B cell (primary cell): ENCODE measurements around the gene CCDC146. TPM values are rescaled to one million over a fixed set of nuclear protein-coding genes. Genes with fewer than 3 reads are reported as not detected.

ENCODE experiments used
- ATAC-seq: fragments of 200-7000 bp; cut with Tn5 transposase; one replicate; pipeline ENCODE4 v1.10.0; 2021; ENCODE audit warnings: low read depth, mild to moderate bottlenecking, moderate number of reproducible peaks, moderate library complexity
- CTCF ChIA-PET: fragments of 350-600 bp; sonication (Branson Sonifier 250); formaldehyde crosslinking; loops from one replicate; lab custom pipeline; 2021; ENCODE audit warnings: antibody characterized with exemption, inconsistent platforms; lab: Charles Lee
- POLR2A ChIA-PET: fragments of 350-600 bp; sonication (Branson Sonifier 250); formaldehyde crosslinking; loops from one replicate; lab custom pipeline; 2021; ENCODE audit warnings: antibody characterized with exemption; lab: Charles Lee
- DNase-seq: peaks from one replicate; pipeline ENCODE4 v3.0.0; 2013
- H2AFZ ChIP-seq: 2 replicates; pipeline ENCODE4 v1.6.1; 2012; ENCODE audit warnings: mild to moderate bottlenecking, low read depth, low read length; ENCODE audit not compliant: insufficient read depth, poor library complexity, severe bottlenecking
- H3K27ac ChIP-seq, 2 donors: 1 replicate in 1 of 2; 2 replicates in 1 of 2; pipeline ENCODE4 v1.5.1; 2012 to 2013; ENCODE audit warnings: low read length in 2 of 2, mild to moderate bottlenecking in 2 of 2, moderate library complexity in 1 of 2
- H3K27me3 ChIP-seq, 4 experiments: fragments of 200-600 bp in 1 of 4; sonication (generic) in 1 of 4; replicated peaks in 1 of 4; 1 replicate in 2 of 4; 2 replicates in 2 of 4; pipeline versions ENCODE4 v1.6.1 to v1.7.0; 2013 to 2016; ENCODE audit warnings: low read length in 3 of 4, mild to moderate bottlenecking in 2 of 4, mixed read lengths in 1 of 4, moderate library complexity in 1 of 4; ENCODE audit not compliant: insufficient read depth in 4 of 4, control insufficient read depth in 3 of 4; ENCODE audit errors: control extremely low read depth in 1 of 4
- H3K36me3 ChIP-seq, 2 experiments: replicated peaks in 1 of 2; 1 replicate in 1 of 2; 2 replicates in 1 of 2; pipeline versions ENCODE4 v1.6.1 to v1.7.1; 2013; ENCODE audit warnings: low read length in 1 of 2; ENCODE audit not compliant: insufficient read depth in 2 of 2, control insufficient read depth in 1 of 2; ENCODE audit errors: control extremely low read depth in 1 of 2, extremely low read depth in 1 of 2
- H3K4me1 ChIP-seq, 2 donors: fragments of 200-600 bp in 1 of 2; sonication (generic) in 1 of 2; 1 replicate in 1 of 2; 2 replicates in 1 of 2; pipeline versions ENCODE4 v1.5.1 to v1.6.1; 2013 to 2017; ENCODE audit warnings: low read length in 2 of 2; ENCODE audit not compliant: control insufficient read depth in 2 of 2, insufficient read depth in 2 of 2
- H3K4me2 ChIP-seq: replicated peaks from 2 replicates; pipeline ENCODE3; 2012; ENCODE audit warnings: mild to moderate bottlenecking, low read depth, low read length; ENCODE audit not compliant: poor library complexity, severe bottlenecking
- H3K4me3 ChIP-seq, 5 experiments: fragments of 200-600 bp in 1 of 5; sonication (generic) in 1 of 5; 1 replicate in 3 of 5; 2 replicates in 2 of 5; pipeline versions ENCODE4 v1.5.1 to v1.7.0; 2011 to 2016; ENCODE audit warnings: low read length in 4 of 5, mild to moderate bottlenecking in 4 of 5, low read depth in 2 of 5, control low read depth in 1 of 5, moderate library complexity in 1 of 5; ENCODE audit not compliant: insufficient read depth in 1 of 5; ENCODE audit errors: control extremely low read depth in 1 of 5, extremely low read depth in 1 of 5
- H3K79me2 ChIP-seq: fragments of 200-600 bp; sonication (generic); one replicate; pipeline ENCODE4 v1.6.0; 2016; ENCODE audit warnings: low read length; ENCODE audit not compliant: control insufficient read depth, insufficient read depth
- H3K9ac ChIP-seq: fragments of 200-600 bp; sonication (generic); 2 replicates; pipeline ENCODE4 v1.6.1; 2017; ENCODE audit warnings: mild to moderate bottlenecking, low read length, moderate library complexity
- H3K9me3 ChIP-seq, 3 donors: one replicate each; pipeline versions ENCODE4 v1.6.1 to v1.7.1; 2013; ENCODE audit warnings: low read length in 2 of 3; ENCODE audit not compliant: control insufficient read depth in 2 of 3, insufficient read depth in 1 of 3; ENCODE audit errors: control extremely low read depth in 1 of 3
- H4K20me1 ChIP-seq: 2 replicates; pipeline ENCODE4 v1.6.0; 2012; ENCODE audit warnings: mild to moderate bottlenecking, low read length; ENCODE audit not compliant: insufficient read depth, control insufficient read depth, poor library complexity, severe bottlenecking
- H3K27ac Mint-ChIP-seq: one replicate; pipeline ENCODE4 v1.8.0; 2021; ENCODE audit warnings: mixed read lengths
- H3K27me3 Mint-ChIP-seq: one replicate; pipeline ENCODE4 v1.8.0; 2021; ENCODE audit warnings: mixed read lengths
- H3K4me1 Mint-ChIP-seq: one replicate; pipeline ENCODE4 v1.8.0; 2021; ENCODE audit warnings: mixed read lengths
- H3K4me3 Mint-ChIP-seq: one replicate; pipeline ENCODE4 v1.8.0; 2021; ENCODE audit warnings: mixed read lengths
- H3K9me3 Mint-ChIP-seq: one replicate; pipeline ENCODE4 v1.8.0; 2022; ENCODE audit warnings: mixed read lengths; ENCODE audit not compliant: insufficient read depth
- CTCF ChIP-seq: fragments of 200-600 bp; IDR thresholded peaks from one replicate; pipeline ENCODE4 v1.8.0; 2022; ENCODE audit warnings: antibody characterized with exemption, mild to moderate bottlenecking
- EZH2 ChIP-seq: IDR thresholded peaks from 2 replicates; pipeline ENCODE4 v1.6.1; 2012; ENCODE audit warnings: borderline replicate concordance, low read depth, mild to moderate bottlenecking, moderate library complexity, low read length; ENCODE audit not compliant: insufficient read depth, poor library complexity, severe bottlenecking
- WGBS: methylation state at CpG from one replicate; pipeline ENCODE4 v1.1.5; 2013; ENCODE audit warnings: missing lambda C conversion rate; ENCODE audit not compliant: insufficient coverage; 5-methylcytosine and 5-hydroxymethylcytosine counted together
- intact Hi-C: fragments of 100-400 bp; cut with micrococcal nuclease; formaldehyde crosslinking; loops from one replicate; pipeline ENCODE4 v1.10.0; 2022
- polyA plus RNA-seq: library from polyadenylated mRNA; depleted of rRNA; stranded (reverse); fragments of >200 nt; gene quantifications from 2 replicates; pipeline ENCODE4 v1.2.3, GENCODE V29; 2012
- total RNA-seq, 2 donors: library from RNA; stranded (reverse); fragments of 120-200 nt in 1 of 2; gene quantifications; 1 replicate in 1 of 2; 2 replicates in 1 of 2; pipeline versions ENCODE4 v1.2.3 to v1.2.4, GENCODE V29; 2013 to 2022

The CCDC146 gene
- total and polyA plus RNA-seq, 2 donors (not counting 1 experiment from before 2014, with no cell fraction given) = 5.6 to 8.5 TPM

- intact Hi-C loops = no loop called here
- H3K36me3 ChIP-seq = no peaks in the 10 kb centered on the region
- no peak overlapping the region for H3K4me2 ChIP-seq
- ChIA-PET POLR2A (no interaction called here), CTCF (no interaction called here)
- no peak overlapping the region for H3K9ac ChIP-seq
- no peaks in the 10 kb centered on the region for H3K4me1 ChIP-seq
- TF ChIP-seq CTCF (no peak), EZH2 (no peak)
- no peak for ATAC-seq
- H2AFZ ChIP-seq = no peak overlapping the region
- WGBS = no CpG with 5 or more reads among the region's 4 CpGs
- no peaks in the 10 kb centered on the region for H4K20me1 ChIP-seq
- no peaks in the 10 kb centered on the region for H3K9me3 ChIP-seq
- H3K4me3 Mint-ChIP-seq = no peak overlapping the region
- no peak for DNase-seq
- H3K79me2 ChIP-seq = no peaks in the 10 kb centered on the region
- no peak overlapping the region for H3K4me3 ChIP-seq
- H3K27me3 Mint-ChIP-seq = no peaks in the 10 kb centered on the region
- H3K27ac Mint-ChIP-seq = no peak overlapping the region
- H3K9me3 Mint-ChIP-seq = no peaks in the 10 kb centered on the region
- no peak overlapping the region for H3K27ac ChIP-seq
- H3K4me1 Mint-ChIP-seq = no peaks in the 10 kb centered on the region
- no peaks in the 10 kb centered on the region for H3K27me3 ChIP-seq
These were observed 58.7 kb downstream of the CCDC146 start for GRCh38 chr7:77181015-77181595.

GRCh38 chr7:77181734-77182133, 59.3 kb downstream of the CCDC146 start:
- no peak overlapping the region for H3K4me2 ChIP-seq
- Mint-ChIP-seq H3K27ac (no peak overlapping the region), H3K4me3 (no peak overlapping the region), H3K27me3 (no peaks in the 10 kb centered on the region), H3K9me3 (no peaks in the 10 kb centered on the region), H3K4me1 (no peaks in the 10 kb centered on the region)
- H3K79me2 ChIP-seq = no peaks in the 10 kb centered on the region
- POLR2A ChIA-PET = no interaction called here
- WGBS = no CpG with 5 or more reads among the region's 3 CpGs
- H4K20me1 ChIP-seq = no peaks in the 10 kb centered on the region
- no peaks in the 10 kb centered on the region for H3K27me3 ChIP-seq
- TF ChIP-seq CTCF (no peak), EZH2 (no peak)
- no peaks in the 10 kb centered on the region for H3K4me1 ChIP-seq
- H3K4me3 ChIP-seq = no peak overlapping the region
- DNase-seq (no peak), ATAC-seq (no peak)
- H3K27ac ChIP-seq = no peak overlapping the region
- H3K36me3 ChIP-seq = no peaks in the 10 kb centered on the region
- intact Hi-C loops = no loop called here
- no peak overlapping the region for H2AFZ ChIP-seq
- CTCF ChIA-PET = no interaction called here
- no peaks in the 10 kb centered on the region for H3K9me3 ChIP-seq
- H3K9ac ChIP-seq = no peak overlapping the region
